Activated gamma-delta T cell (primary cell): ENCODE data around the gene EZH1.

Experiments
- DNase-seq: peaks from one replicate; lab custom pipeline; 2025; lab: John Stamatoyannopoulos, UW

EZH1 gene

GRCh38 chr17:42709561-42709960, 35.3 kb downstream of the EZH1 start:
- DNase-seq: no peak

GRCh38 chr17:42708588-42708987, 36.3 kb downstream of the EZH1 start:
- DNase-seq: no peak

GRCh38 chr17:42706732-42707131, 38.1 kb downstream of the EZH1 start:
- no peak for DNase-seq

DNA sequence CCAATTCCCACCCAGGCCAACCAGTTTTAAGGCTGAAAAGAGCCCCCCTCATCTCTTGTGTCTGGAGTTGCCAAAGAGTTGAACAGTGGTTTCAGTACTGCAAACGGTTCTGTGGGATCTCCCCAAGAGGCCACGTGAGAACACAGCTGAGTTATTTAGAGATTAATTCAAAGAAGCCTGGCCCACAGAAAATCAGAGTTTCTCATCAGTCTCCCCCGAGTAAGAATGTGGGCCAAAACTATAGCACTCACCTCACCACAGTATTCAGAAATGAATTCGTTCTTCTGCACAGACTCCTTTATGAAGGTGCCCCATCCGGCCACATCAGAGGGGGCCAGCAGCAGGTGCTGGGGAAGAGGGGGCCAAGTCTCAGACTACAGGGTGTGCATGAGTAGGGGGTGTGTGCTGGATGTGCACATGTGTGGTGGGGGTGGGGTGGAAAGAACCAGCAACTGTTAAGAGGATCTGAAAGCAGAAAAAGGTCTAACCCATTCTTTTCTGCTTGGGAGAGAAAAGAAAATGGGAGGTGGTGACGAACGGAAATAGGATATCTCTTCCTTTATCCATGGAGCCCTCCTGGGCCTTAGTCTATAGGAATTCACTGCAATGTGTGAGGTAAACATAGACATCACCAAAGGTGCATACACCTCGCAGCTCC, 39.9 kb downstream of the EZH1 start:
- no peak for DNase-seq

DNA sequence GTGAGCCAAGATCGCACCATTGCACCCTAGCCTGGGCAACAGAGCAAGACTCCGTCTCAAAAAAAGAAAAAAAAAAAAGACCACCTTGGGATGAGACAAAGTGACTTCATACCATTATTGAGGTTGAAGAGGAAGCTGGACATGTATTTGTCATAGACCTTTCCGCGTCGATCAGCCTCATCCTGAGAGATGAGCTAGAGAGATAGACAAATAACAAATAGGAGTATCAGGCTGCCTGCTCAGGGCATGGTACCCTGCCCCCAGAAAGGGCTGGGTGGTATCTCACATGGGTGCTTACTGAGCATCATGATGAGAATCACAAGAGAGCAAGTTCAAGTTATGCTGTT, 40.4 kb downstream of the EZH1 start:
- DNase-seq: no peak

GRCh38 chr17:42702446-42702845, 42.4 kb downstream of the EZH1 start:
- DNase-seq: no peak

GRCh38 chr17:42700586-42701289, 44.1 kb downstream of the EZH1 start:
- DNase-seq: no peak

DNA sequence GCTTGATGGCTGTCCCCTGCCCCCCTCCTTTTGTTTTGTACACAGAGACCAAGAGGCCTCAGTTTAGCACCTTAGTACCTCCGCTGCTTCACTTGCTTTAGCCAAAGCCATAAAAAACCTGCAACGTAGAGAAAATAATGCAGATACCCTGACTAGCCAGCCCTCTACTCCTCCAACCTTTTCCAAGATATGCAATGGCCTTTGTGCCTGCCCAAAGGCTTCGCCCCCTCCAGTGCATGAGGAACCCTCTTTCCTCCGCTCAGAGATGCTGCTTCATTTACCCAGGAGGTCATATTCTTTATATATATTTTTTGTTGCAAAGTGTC, 45.5 kb downstream of the EZH1 start:
- DNase-seq: no peak

GRCh38 chr17:42698736-42699414, 46.0 kb downstream of the EZH1 start:
- no peak for DNase-seq

GRCh38 chr17:42697108-42697811, 47.6 kb downstream of the EZH1 start:
- DNase-seq: no peak

DNA sequence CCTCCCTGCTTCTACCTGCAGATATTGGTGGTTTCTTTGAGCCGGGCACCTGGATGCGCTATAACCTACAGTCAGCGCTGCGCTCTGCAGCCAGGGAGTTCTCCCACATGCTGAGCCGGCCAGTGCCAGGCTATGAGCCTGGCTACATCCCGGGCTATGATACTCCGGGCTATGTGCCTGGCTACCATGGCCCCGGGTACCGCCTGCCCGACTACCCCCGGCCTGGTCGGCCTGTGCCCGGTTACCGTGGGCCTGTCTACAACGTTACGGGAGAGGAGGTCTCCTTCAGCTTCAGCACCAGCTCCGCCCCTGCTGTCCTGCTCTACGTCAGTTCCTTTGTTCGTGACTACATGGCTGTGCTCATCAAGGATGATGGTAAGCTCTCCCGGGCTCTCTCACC, 49.3 kb downstream of the EZH1 start:
- DNase-seq: no peak

DNA sequence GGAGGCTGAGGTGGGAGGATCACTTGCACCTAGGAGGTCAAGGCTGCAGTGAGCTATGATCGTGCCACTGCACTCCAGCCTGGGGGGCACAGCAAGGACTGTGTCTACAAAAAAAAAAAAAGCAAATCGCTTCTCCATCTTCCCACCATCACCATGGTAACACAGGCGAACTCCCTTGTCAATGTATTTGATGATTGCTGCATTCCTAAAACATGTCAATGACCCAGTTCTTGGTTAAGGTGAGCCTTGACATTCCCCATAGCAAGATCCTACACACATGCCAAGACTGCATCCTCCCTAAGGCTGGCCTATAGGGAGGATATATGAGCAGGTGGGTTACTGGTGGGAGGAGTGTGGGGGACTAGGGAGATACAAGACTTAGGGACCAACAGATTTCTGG, 50.3 kb downstream of the EZH1 start:
- no peak for DNase-seq

- no peak for DNase-seq
These were observed 52.4 kb downstream of the EZH1 start for GRCh38 chr17:42692489-42692888.

DNA sequence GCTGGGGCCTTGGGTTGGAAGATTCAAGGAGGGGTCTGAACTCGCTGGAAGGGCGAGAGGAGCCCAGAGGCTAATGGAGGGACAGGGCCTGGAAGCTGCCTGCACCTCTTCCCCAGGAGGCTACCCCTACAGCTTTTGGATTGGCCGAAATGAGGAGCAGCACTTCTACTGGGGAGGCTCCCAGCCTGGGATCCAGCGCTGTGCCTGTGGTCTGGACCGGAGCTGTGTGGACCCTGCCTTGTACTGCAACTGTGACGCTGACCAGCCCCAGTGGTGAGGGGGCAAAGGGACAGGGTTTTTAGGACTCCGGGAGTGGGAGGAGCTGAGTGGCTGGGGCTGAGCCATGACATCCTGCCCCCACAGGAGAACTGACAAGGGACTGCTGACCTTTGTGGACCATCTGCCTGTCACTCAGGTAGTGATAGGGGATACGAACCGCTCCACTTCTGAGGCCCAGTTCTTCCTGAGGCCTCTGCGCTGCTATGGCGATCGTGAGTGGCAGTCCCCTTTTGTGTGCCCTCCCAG, 53.8 kb downstream of the EZH1 start:
- no peak for DNase-seq

GRCh38 chr17:42690596-42690995, 54.2 kb downstream of the EZH1 start:
- DNase-seq: no peak

- no peak for DNase-seq
These were observed 57.0 kb downstream of the EZH1 start for GRCh38 chr17:42687707-42688320.

DNA sequence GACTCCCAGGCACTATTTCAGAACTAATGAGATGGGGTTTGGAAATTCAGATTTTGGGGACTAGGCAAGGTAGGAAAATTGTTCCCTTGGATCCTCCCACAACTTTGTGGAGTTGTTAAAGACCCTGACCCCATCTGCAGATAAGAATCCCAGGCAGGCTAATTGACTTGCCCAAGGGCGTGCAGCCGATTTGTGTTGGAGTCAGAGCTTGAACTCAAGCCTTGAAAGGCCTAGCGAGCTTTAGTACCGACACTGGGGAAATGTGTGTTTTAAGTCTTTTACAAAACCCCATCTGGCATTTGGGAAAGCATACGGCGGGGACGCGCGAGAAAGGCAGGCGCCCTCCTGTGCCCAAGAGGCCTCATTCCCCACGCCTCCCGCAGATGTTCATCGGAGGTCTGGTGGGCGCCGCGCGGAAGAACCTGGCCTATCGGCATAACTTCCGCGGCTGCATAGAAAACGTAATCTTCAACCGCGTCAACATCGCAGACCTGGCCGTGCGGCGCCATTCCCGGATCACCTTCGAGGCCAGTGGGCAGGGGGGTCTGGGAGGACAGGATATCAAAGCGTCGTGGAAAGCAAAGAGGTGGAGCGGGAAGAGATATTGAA, 58.2 kb downstream of the EZH1 start:
- no peak for DNase-seq

GRCh38 chr17:42685831-42686230, 59.0 kb downstream of the EZH1 start:
- DNase-seq: no peak

DNA sequence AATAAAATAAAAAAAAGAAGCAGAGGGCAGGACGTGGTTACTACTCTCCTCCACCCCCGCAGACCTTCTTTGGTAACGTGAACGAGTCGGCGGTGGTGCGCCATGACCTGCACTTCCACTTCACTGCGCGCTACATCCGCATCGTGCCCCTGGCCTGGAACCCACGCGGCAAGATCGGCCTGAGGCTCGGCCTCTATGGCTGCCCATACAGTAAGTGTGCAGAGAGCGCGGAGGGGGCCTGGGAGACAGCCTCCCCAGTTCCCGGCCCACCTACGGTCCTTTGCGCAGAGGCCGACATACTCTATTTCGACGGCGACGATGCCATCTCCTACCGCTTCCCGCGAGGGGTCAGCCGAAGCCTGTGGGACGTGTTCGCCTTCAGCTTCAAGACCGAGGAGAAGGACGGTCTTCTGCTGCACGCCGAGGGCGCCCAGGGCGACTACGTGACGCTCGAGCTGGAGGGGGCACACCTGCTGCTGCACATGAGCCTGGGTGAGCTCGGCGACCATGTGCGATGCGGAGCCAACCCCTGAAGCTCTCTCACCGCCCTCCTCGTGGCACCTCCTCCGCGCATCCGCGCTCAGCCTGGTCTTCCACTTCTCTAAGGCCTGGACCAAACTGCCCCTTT, 59.8 kb downstream of the EZH1 start:
- no peak for DNase-seq

- no peak for DNase-seq
These were observed 61.3 kb downstream of the EZH1 start for GRCh38 chr17:42683407-42684034.
